NCI-H2171 (cell line): ENCODE results near the gene CABLES1.

Source experiments
- DNase-seq: peaks from one replicate; lab custom pipeline; 2025; lab: John Stamatoyannopoulos, UW

CABLES1 gene

GRCh38 chr18:23223641-23224040 lies 88.4 kb downstream of the CABLES1 start:
- DNase-seq = no peak

GRCh38 chr18:23225503-23225902 lies 90.2 kb downstream of the CABLES1 start:
- DNase-seq = peak; percentile 55

GRCh38 chr18:23226391-23226790 lies 91.1 kb downstream of the CABLES1 start:
- DNase-seq = no peak

- no peak for DNase-seq
Observed at GRCh38 chr18:23226930-23227725, 91.8 kb downstream of the CABLES1 start.

- DNase-seq = no peak
Observed at GRCh38 chr18:23227726-23228070, 92.4 kb downstream of the CABLES1 start.

GRCh38 chr18:23228102-23229061 lies 93.1 kb downstream of the CABLES1 start:
- peak; percentile 17 for DNase-seq

GRCh38 chr18:23229472-23229871 lies 94.2 kb downstream of the CABLES1 start:
- no peak for DNase-seq

- no peak for DNase-seq
Observed at GRCh38 chr18:23230686-23231085, 95.4 kb downstream of the CABLES1 start.

GRCh38 chr18:23231340-23232021 lies 96.2 kb downstream of the CABLES1 start:
- no peak for DNase-seq

GRCh38 chr18:23232331-23232730 lies 97.0 kb downstream of the CABLES1 start:
- DNase-seq = no peak

- no peak for DNase-seq
Observed at GRCh38 chr18:23234619-23235018, 99.3 kb downstream of the CABLES1 start.

- DNase-seq = no peak
Observed at GRCh38 chr18:23235336-23235735, 100.1 kb downstream of the CABLES1 start.

GRCh38 chr18:23235860-23236259 lies 100.6 kb downstream of the CABLES1 start:
- DNase-seq = peak; percentile 7

GRCh38 chr18:23236876-23237468 lies 101.7 kb downstream of the CABLES1 start:
- DNase-seq = no peak

GRCh38 chr18:23237524-23238151 lies 102.4 kb downstream of the CABLES1 start:
- no peak for DNase-seq

GRCh38 chr18:23238152-23238531 lies 102.9 kb downstream of the CABLES1 start:
- no peak for DNase-seq

GRCh38 chr18:23238651-23239349 lies 103.5 kb downstream of the CABLES1 start:
- no peak for DNase-seq

GRCh38 chr18:23239350-23239692 lies 104.0 kb downstream of the CABLES1 start:
- no peak for DNase-seq

- DNase-seq = no peak
Observed at GRCh38 chr18:23239885-23240608, 104.8 kb downstream of the CABLES1 start.

- DNase-seq = no peak
Observed at GRCh38 chr18:23240609-23240930, 105.3 kb downstream of the CABLES1 start.
